Breast epithelium (tissue), 3 donors: ENCODE results near the gene CLEC1A.

Source experiments
- CTCF ChIP-seq, 3 donors: fragments of 450-650 bp; IDR thresholded peaks; one replicate each; pipeline ENCODE4 v1.5.1; 2016 to 2017; ENCODE audit warnings: antibody characterized with exemption in 3 of 3, mild to moderate bottlenecking in 3 of 3, moderate library complexity in 3 of 3
- POLR2A ChIP-seq: fragments of 450-650 bp; IDR thresholded peaks from one replicate; pipeline ENCODE4 v1.6.1; 2016; ENCODE audit warnings: antibody characterized with exemption, mild to moderate bottlenecking, moderate library complexity
- POLR2AphosphoS5 ChIP-seq, 3 donors: sonication (generic); formaldehyde crosslinking; IDR thresholded peaks; one replicate each; pipeline ENCODE4 v1.6.1; 2017; ENCODE audit warnings: antibody characterized with exemption in 3 of 3

GRCh38 chr12:10147714-10148403 lies 49.1 kb upstream of the CLEC1A start:
- TF ChIP-seq POLR2A (no peak), CTCF (IDR thresholded peaks at IDR 0.05) (no peak), POLR2AphosphoS5 (IDR thresholded peaks at IDR 0.05) (no peak)
